IgD-negative memory B cell (primary cell): ENCODE data around the gene SPNS2. TPM values are rescaled to one million over a fixed set of nuclear protein-coding genes. Genes with fewer than 3 reads are reported as not detected.

ENCODE experiments used
- H3K27ac Mint-ChIP-seq, 3 donors: one replicate each; pipeline ENCODE4 v1.8.0; 2020 to 2022; ENCODE audit warnings: mild to moderate bottlenecking in 3 of 3, mixed read lengths in 3 of 3, moderate library complexity in 1 of 3
- H3K27me3 Mint-ChIP-seq: one replicate; pipeline ENCODE4 v1.8.0; 2021; ENCODE audit warnings: mixed read lengths
- H3K36me3 Mint-ChIP-seq: one replicate; pipeline ENCODE4 v1.8.0; 2020; ENCODE audit warnings: mild to moderate bottlenecking, mixed read lengths
- H3K4me1 Mint-ChIP-seq, 3 donors: one replicate each; pipeline ENCODE4 v1.8.0; 2020 to 2022; ENCODE audit warnings: mixed read lengths in 3 of 3, mild to moderate bottlenecking in 1 of 3
- H3K4me3 Mint-ChIP-seq, 4 donors: one replicate each; pipeline ENCODE4 v1.8.0; 2020 to 2022; ENCODE audit warnings: mild to moderate bottlenecking in 4 of 4, mixed read lengths in 4 of 4, moderate library complexity in 3 of 4
- H3K9me3 Mint-ChIP-seq, 3 donors: one replicate each; pipeline ENCODE4 v1.8.0; 2020 to 2021; ENCODE audit warnings: mixed read lengths in 3 of 3, mild to moderate bottlenecking in 1 of 3
- polyA plus RNA-seq: library from polyadenylated mRNA; unstranded; fragments of 300-500 nt; fragmentation: Illumina TruSeq; gene quantifications from one replicate; pipeline ENCODE4 v1.2.3, GENCODE V29; 2021

SPNS2 gene
- not detected for polyA plus RNA-seq

GRCh38 chr17:4498461-4499397 is at the start of gene SPNS2:
Gene SPNS2, plus strand, starts transcription at chr17:4498881. Its CDS starts 167 bp downstream, at chr17:4499048.
- H3K27ac Mint-ChIP-seq = no peak within 1 kb of the TSS
- H3K9me3 Mint-ChIP-seq = no peaks in the 10 kb centered on the region
- H3K36me3 Mint-ChIP-seq = peaks cover 2% of the 10 kb centered on the region
- H3K4me3 Mint-ChIP-seq = peak within 1 kb of the TSS; percentile 64 to 89 (median 81)
- peaks cover 15 to 22% (median 19%) of the 10 kb centered on the region in 3 donors for H3K4me1 Mint-ChIP-seq
- H3K27me3 Mint-ChIP-seq = peaks cover 36% of the 10 kb centered on the region

GRCh38 chr17:4449736-4450135 is 48.9 kb upstream of the SPNS2 start:
- H3K9me3 Mint-ChIP-seq = no peaks in the 10 kb centered on the region
- H3K4me3 Mint-ChIP-seq = no peak overlapping the region
- H3K36me3 Mint-ChIP-seq = peaks cover 3% of the 10 kb centered on the region
- peaks cover 3% of the 10 kb centered on the region for H3K27me3 Mint-ChIP-seq
- no peaks in the 10 kb centered on the region for H3K4me1 Mint-ChIP-seq
- no peak overlapping the region for H3K27ac Mint-ChIP-seq

- no peak overlapping the region for H3K27ac Mint-ChIP-seq
- no peaks in the 10 kb centered on the region for H3K9me3 Mint-ChIP-seq
- H3K36me3 Mint-ChIP-seq = peaks cover 3% of the 10 kb centered on the region
- peaks cover 3% of the 10 kb centered on the region for H3K27me3 Mint-ChIP-seq
- H3K4me3 Mint-ChIP-seq = no peak overlapping the region
- H3K4me1 Mint-ChIP-seq = no peaks in the 10 kb centered on the region
Measured at GRCh38 chr17:4450710-4451316, 47.9 kb upstream of the SPNS2 start.

- Mint-ChIP-seq H3K4me1 (no peaks in the 10 kb centered on the region), H3K4me3 (no peak overlapping the region), H3K27ac (no peak overlapping the region)
Measured at GRCh38 chr17:4453812-4454591, 44.7 kb upstream of the SPNS2 start.

GRCh38 chr17:4460661-4461060 is 38.0 kb upstream of the SPNS2 start:
- peaks cover 5 to 11% (median 7%) of the 10 kb centered on the region in 3 donors for H3K9me3 Mint-ChIP-seq
- H3K27me3 Mint-ChIP-seq = peaks cover 2% of the 10 kb centered on the region
- peaks cover 0 to 2% (median 0%) of the 10 kb centered on the region in 3 donors for H3K4me1 Mint-ChIP-seq

More at GRCh38 chr17:4453812-4454591, 44.7 kb upstream of the SPNS2 start:
- no peaks in the 10 kb centered on the region for H3K9me3 Mint-ChIP-seq
- H3K36me3 Mint-ChIP-seq = peaks cover 3% of the 10 kb centered on the region
- H3K27me3 Mint-ChIP-seq = peaks cover 4% of the 10 kb centered on the region

GRCh38 chr17:4463818-4464476 is 34.7 kb upstream of the SPNS2 start:
- Mint-ChIP-seq H3K27me3 (peaks cover 2% of the 10 kb centered on the region), H3K9me3 (peaks cover 5 to 11% (median 9%) of the 10 kb centered on the region in 3 donors), H3K4me1 (peaks cover 0 to 2% (median 0%) of the 10 kb centered on the region in 3 donors), H3K36me3 (peaks cover 8% of the 10 kb centered on the region), H3K27ac (peak overlapping the region in 1 of 3 donors; percentile 73), H3K4me3 (no peak overlapping the region)

More at GRCh38 chr17:4460661-4461060, 38.0 kb upstream of the SPNS2 start:
- H3K27ac Mint-ChIP-seq = no peak overlapping the region
- H3K4me3 Mint-ChIP-seq = no peak overlapping the region
- peaks cover 6% of the 10 kb centered on the region for H3K36me3 Mint-ChIP-seq

GRCh38 chr17:4465786-4466185 is 32.9 kb upstream of the SPNS2 start:
- Mint-ChIP-seq H3K27me3 (no peaks in the 10 kb centered on the region), H3K4me1 (no peaks in the 10 kb centered on the region), H3K36me3 (peaks cover 2% of the 10 kb centered on the region), H3K4me3 (no peak overlapping the region), H3K27ac (no peak overlapping the region), H3K9me3 (peaks cover 0 to 3% (median 1%) of the 10 kb centered on the region in 3 donors)

- Mint-ChIP-seq H3K4me3 (no peak overlapping the region), H3K36me3 (peaks cover 2% of the 10 kb centered on the region), H3K27ac (no peak overlapping the region), H3K27me3 (no peaks in the 10 kb centered on the region), H3K4me1 (no peaks in the 10 kb centered on the region), H3K9me3 (peaks cover 0 to 3% (median 0%) of the 10 kb centered on the region in 3 donors)
Measured at GRCh38 chr17:4467287-4467686, 31.4 kb upstream of the SPNS2 start.

- no peak overlapping the region for H3K27ac Mint-ChIP-seq
- peaks cover 2% of the 10 kb centered on the region for H3K36me3 Mint-ChIP-seq
- no peaks in the 10 kb centered on the region for H3K27me3 Mint-ChIP-seq
- no peak overlapping the region for H3K4me3 Mint-ChIP-seq
- H3K4me1 Mint-ChIP-seq = no peaks in the 10 kb centered on the region
- H3K9me3 Mint-ChIP-seq = peaks cover 0 to 3% (median 0%) of the 10 kb centered on the region in 3 donors
Measured at GRCh38 chr17:4469552-4469951, 29.1 kb upstream of the SPNS2 start.

- H3K27ac Mint-ChIP-seq = no peak overlapping the region
- peaks cover 6% of the 10 kb centered on the region for H3K27me3 Mint-ChIP-seq
- H3K4me3 Mint-ChIP-seq = no peak overlapping the region
Measured at GRCh38 chr17:4472286-4472685, 26.4 kb upstream of the SPNS2 start.

GRCh38 chr17:4474093-4474492 is 24.6 kb upstream of the SPNS2 start:
- Mint-ChIP-seq H3K27me3 (peaks cover 8% of the 10 kb centered on the region), H3K9me3 (no peaks in the 10 kb centered on the region), H3K4me1 (no peaks in the 10 kb centered on the region), H3K27ac (no peak overlapping the region), H3K36me3 (no peaks in the 10 kb centered on the region), H3K4me3 (no peak overlapping the region)

More at GRCh38 chr17:4472286-4472685, 26.4 kb upstream of the SPNS2 start:
- H3K9me3 Mint-ChIP-seq = no peaks in the 10 kb centered on the region
- H3K4me1 Mint-ChIP-seq = no peaks in the 10 kb centered on the region
- H3K36me3 Mint-ChIP-seq = peaks cover 2% of the 10 kb centered on the region

GRCh38 chr17:4475001-4475400 is 23.7 kb upstream of the SPNS2 start:
- Mint-ChIP-seq H3K27me3 (peaks cover 8% of the 10 kb centered on the region), H3K4me3 (no peak overlapping the region), H3K9me3 (no peaks in the 10 kb centered on the region), H3K27ac (no peak overlapping the region), H3K4me1 (no peaks in the 10 kb centered on the region), H3K36me3 (no peaks in the 10 kb centered on the region)

- Mint-ChIP-seq H3K27ac (no peak overlapping the region), H3K4me1 (no peaks in the 10 kb centered on the region), H3K9me3 (no peaks in the 10 kb centered on the region), H3K36me3 (no peaks in the 10 kb centered on the region), H3K4me3 (no peak overlapping the region), H3K27me3 (peaks cover 8% of the 10 kb centered on the region)
Measured at GRCh38 chr17:4475463-4475862, 23.2 kb upstream of the SPNS2 start.

GRCh38 chr17:4476017-4476416 is 22.7 kb upstream of the SPNS2 start:
- peaks cover 8% of the 10 kb centered on the region for H3K27me3 Mint-ChIP-seq
- no peak overlapping the region for H3K4me3 Mint-ChIP-seq
- peaks cover 0 to 3% (median 3%) of the 10 kb centered on the region in 3 donors for H3K4me1 Mint-ChIP-seq
- H3K9me3 Mint-ChIP-seq = no peaks in the 10 kb centered on the region
- no peak overlapping the region for H3K27ac Mint-ChIP-seq
- peaks cover under 1% of the 10 kb centered on the region for H3K36me3 Mint-ChIP-seq
